ENCODE measurements around the gene NEK6. TPM values are rescaled to one million over a fixed set of nuclear protein-coding genes. Genes with fewer than 3 reads are reported as not detected.

Gene NEK6
- polyA plus RNA-seq, 1 experiment: 128 TPM

GRCh38 chr9:124257070-124257843 is 492 bp upstream of the NEK6 start:
- ChIA-PET CTCF (interaction anchor here (1.1 to 1.4 kb wide), 2 partner anchors 63 to 131 kb away, joined by 3 read pairs; no protein-coding TSS in a partner anchor), POLR2A (interaction anchor here (0.5 to 2.2 kb wide), 5 partner anchors 8 to 86 kb away, joined by 3 to 8 read pairs (median 5); no protein-coding TSS in a partner anchor)
- Histone ChIP-seq H3K27ac (ENCODE audit: low read depth, low read length) (peak overlapping the region; percentile 78), H3K27me3 (ENCODE audit: control insufficient read depth, insufficient read depth, low read length) (no peaks in the 10 kb centered on the region), H3K9me3 (ENCODE audit: control insufficient read depth, insufficient read depth, low read length) (no peaks in the 10 kb centered on the region; the same call in 1 of the 2 replicates), H3K4me3 (ENCODE audit: low read depth, low read length) (peak overlapping the region; percentile 92)
- no peak for TF ChIP-seq CTCF (IDR thresholded peaks at IDR 0.05; ENCODE audit: low read depth, low read length)
- DNase-seq (ENCODE audit: low read depth, low spot score): no peak

- POLR2A ChIA-PET: interaction anchor here (0.7 to 2.4 kb wide), 4 partner anchors 9 to 84 kb away, joined by 3 to 7 read pairs (median 5); no protein-coding TSS in a partner anchor
- DNase-seq (ENCODE audit: low read depth, low spot score): no peak
Observed at GRCh38 chr9:124258607-124259157, 933 bp downstream of the NEK6 start.

GRCh38 chr9:124259158-124259808 is 1.5 kb downstream of the NEK6 start:
- peak overlapping the region; percentile 96 for H3K27ac ChIP-seq (ENCODE audit: low read depth, low read length)
- DNase-seq (ENCODE audit: low read depth, low spot score): no peak
- H3K9me3 ChIP-seq (ENCODE audit: control insufficient read depth, insufficient read depth, low read length): no peaks in the 10 kb centered on the region; the same call in 1 of the 2 replicates
- H3K27me3 ChIP-seq (ENCODE audit: control insufficient read depth, insufficient read depth, low read length): no peaks in the 10 kb centered on the region
- TF ChIP-seq CTCF (IDR thresholded peaks at IDR 0.05; ENCODE audit: low read depth, low read length): no peak
- peak overlapping the region; percentile 92 for H3K4me3 ChIP-seq (ENCODE audit: low read depth, low read length)
- ChIA-PET POLR2A (interaction anchor here (0.6 to 2.4 kb wide), 6 partner anchors 8 to 84 kb away, joined by 3 to 7 read pairs (median 4); no protein-coding TSS in a partner anchor), CTCF (no interaction called here)

More at GRCh38 chr9:124258607-124259157, 933 bp downstream of the NEK6 start:
- CTCF ChIA-PET: no interaction called here
- H3K4me3 ChIP-seq (ENCODE audit: low read depth, low read length): peak overlapping the region; percentile 92
- H3K27ac ChIP-seq (ENCODE audit: low read depth, low read length): peak overlapping the region; percentile 96
- H3K27me3 ChIP-seq (ENCODE audit: control insufficient read depth, insufficient read depth, low read length): no peaks in the 10 kb centered on the region
- no peak for TF ChIP-seq CTCF (IDR thresholded peaks at IDR 0.05; ENCODE audit: low read depth, low read length)
- no peaks in the 10 kb centered on the region; the same call in 1 of the 2 replicates for H3K9me3 ChIP-seq (ENCODE audit: control insufficient read depth, insufficient read depth, low read length)

GRCh38 chr9:124260769-124261603 is 3.2 kb downstream of the NEK6 start:
- DNase-seq (ENCODE audit: low read depth, low spot score): no peak
- POLR2A ChIA-PET: interaction anchor here (2.4 kb wide), 1 partner anchor 45 kb away, joined by 7 read pairs; no protein-coding TSS in a partner anchor
- no peak for TF ChIP-seq CTCF (IDR thresholded peaks at IDR 0.05; ENCODE audit: low read depth, low read length)
- H3K27ac ChIP-seq (ENCODE audit: low read depth, low read length): peak overlapping the region; percentile 77
- no peaks in the 10 kb centered on the region; the same call in 1 of the 2 replicates for H3K9me3 ChIP-seq (ENCODE audit: control insufficient read depth, insufficient read depth, low read length)
- peak overlapping the region; percentile 46 for H3K4me3 ChIP-seq (ENCODE audit: low read depth, low read length)
- CTCF ChIA-PET: no interaction called here
- no peaks in the 10 kb centered on the region for H3K27me3 ChIP-seq (ENCODE audit: control insufficient read depth, insufficient read depth, low read length)

Measured in AG04450 (cell line).